Stimulated activated naive B cell treated with anti-CD40 and anti-IgM and Interleukin-4, amounts not matched to agents 10 μg/mL and 1 μg/mL and 100 μg/mL, for 72 hours (primary cell): ENCODE data around the gene MVB12A.
A peak's percentile ranks its signal among the peaks of the same experiment; 100 is the strongest.

ENCODE experiments used
- ATAC-seq, 2 donors: fragments of 150-1000 bp; cut with Tn5 transposase; replicated peaks; 2 replicates each; pipeline ENCODE4 v1.10.0; 2021; ENCODE audit warnings: moderate library complexity in 1 of 2
- DNase-seq: peaks from one replicate; pipeline ENCODE4 v3.0.0; 2021
- H3K27ac Mint-ChIP-seq: one replicate; pipeline ENCODE4 v1.8.0; 2022; ENCODE audit warnings: mild to moderate bottlenecking, mixed read lengths
- H3K27me3 Mint-ChIP-seq, 2 donors: one replicate each; pipeline ENCODE4 v1.8.0; 2022; ENCODE audit warnings: mixed read lengths in 2 of 2
- H3K36me3 Mint-ChIP-seq, 2 donors: one replicate each; pipeline ENCODE4 v1.8.0; 2022; ENCODE audit warnings: mixed read lengths in 2 of 2, mild to moderate bottlenecking in 1 of 2
- H3K4me1 Mint-ChIP-seq, 2 donors: one replicate each; pipeline ENCODE4 v1.8.0; 2022; ENCODE audit warnings: mixed read lengths in 2 of 2, mild to moderate bottlenecking in 1 of 2
- H3K4me3 Mint-ChIP-seq, 2 donors: one replicate each; pipeline ENCODE4 v1.8.0; 2022; ENCODE audit warnings: mild to moderate bottlenecking in 2 of 2, mixed read lengths in 2 of 2, moderate library complexity in 1 of 2
- H3K9me3 Mint-ChIP-seq, 2 donors: one replicate each; pipeline ENCODE4 v1.8.0; 2022; ENCODE audit warnings: mixed read lengths in 2 of 2, mild to moderate bottlenecking in 1 of 2

Gene MVB12A

DNA sequence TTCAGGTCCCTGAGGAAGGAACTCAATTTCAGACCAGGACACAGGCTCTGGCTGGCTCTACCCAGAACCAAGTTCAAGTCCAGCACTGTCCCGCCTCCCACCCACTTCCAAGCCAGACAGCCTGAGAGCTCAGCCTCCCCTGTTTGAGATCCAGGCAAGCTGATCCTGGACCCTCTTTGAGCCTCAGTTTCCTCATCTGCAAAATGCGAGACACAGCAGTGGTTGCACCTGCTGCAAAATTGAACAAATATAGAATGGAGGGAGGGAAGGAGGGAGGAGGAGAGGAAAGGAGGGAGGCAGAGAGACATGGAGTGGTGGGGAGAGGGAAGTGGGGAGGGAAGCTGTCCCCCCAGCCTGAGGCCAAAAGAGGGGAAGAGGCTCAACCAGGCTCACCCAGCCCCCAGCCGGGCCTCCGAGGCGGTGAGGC is 27.9 kb downstream of the MVB12A start:
- no peak overlapping the region for H3K27ac Mint-ChIP-seq
- peaks cover 19 to 34% of the 10 kb centered on the region in 2 donors for H3K27me3 Mint-ChIP-seq
- no peaks in the 10 kb centered on the region for H3K9me3 Mint-ChIP-seq
- peaks cover 4 to 12% of the 10 kb centered on the region in 2 donors for H3K4me1 Mint-ChIP-seq
- ATAC-seq (no peak), DNase-seq (no peak)
- H3K4me3 Mint-ChIP-seq = peak overlapping the region; percentile 6 to 40
- peaks cover 0 to 1% of the 10 kb centered on the region in 2 donors for H3K36me3 Mint-ChIP-seq

DNA sequence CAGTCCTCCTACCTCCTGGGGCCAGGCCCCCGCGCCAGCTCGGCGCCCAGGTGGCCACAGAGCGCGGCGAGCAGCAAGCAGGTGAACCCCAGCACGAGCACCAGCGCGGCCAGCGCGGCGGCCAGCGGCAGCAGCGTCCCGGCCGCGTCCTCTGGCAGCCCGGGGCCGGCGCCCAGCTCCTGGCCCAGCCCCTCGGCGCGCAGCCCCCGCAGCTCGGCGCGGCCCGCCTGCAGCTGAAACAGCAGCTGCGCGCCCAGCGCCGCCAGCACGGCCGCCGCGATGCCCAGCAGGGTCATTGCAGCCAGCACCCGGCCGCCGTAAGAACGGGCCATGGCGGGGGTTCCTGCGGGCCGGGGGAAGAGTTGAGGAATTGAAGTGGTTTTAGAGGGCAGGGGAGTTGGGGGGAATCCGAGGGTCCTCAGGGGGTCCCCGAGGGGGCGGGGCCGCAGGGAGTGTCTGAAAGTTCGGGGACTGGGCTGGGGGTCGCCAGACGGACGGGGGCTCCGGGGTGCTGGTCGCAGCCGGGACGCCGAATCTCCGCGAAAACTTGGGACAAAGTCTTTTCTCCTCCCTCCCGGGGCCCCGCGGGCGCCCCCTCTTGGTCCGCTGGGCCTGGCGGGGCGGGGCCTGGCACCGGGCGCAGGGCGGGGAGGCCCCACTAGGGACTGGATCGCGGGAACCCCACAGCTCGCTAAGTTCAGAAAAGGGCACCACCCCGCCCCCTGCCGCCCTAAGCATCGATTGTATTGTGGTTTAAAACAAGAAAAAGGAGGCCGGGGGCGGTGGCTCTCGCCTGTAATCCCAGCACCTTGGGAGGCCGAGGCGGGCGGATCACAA is 28.5 kb downstream of the MVB12A start, which contains the start of gene TMEM221:
TSS of gene TMEM221 (minus strand) at position 538 of the 837 bp plus-strand sequence. CDS start at position 332, 206 bp downstream.
- Mint-ChIP-seq H3K9me3 (peaks cover 2% of the 10 kb centered on the region in 2 donors), H3K4me3 (peak within 1 kb of the TSS; percentile 63 to 72), H3K27me3 (peaks cover 21 to 37% of the 10 kb centered on the region in 2 donors), H3K36me3 (peaks cover 1 to 2% of the 10 kb centered on the region in 2 donors), H3K4me1 (peaks cover 5 to 14% of the 10 kb centered on the region in 2 donors), H3K27ac (no peak within 1 kb of the TSS)
- peak; percentile 51 for DNase-seq
- ATAC-seq = peak; percentile 80 to 82

DNA sequence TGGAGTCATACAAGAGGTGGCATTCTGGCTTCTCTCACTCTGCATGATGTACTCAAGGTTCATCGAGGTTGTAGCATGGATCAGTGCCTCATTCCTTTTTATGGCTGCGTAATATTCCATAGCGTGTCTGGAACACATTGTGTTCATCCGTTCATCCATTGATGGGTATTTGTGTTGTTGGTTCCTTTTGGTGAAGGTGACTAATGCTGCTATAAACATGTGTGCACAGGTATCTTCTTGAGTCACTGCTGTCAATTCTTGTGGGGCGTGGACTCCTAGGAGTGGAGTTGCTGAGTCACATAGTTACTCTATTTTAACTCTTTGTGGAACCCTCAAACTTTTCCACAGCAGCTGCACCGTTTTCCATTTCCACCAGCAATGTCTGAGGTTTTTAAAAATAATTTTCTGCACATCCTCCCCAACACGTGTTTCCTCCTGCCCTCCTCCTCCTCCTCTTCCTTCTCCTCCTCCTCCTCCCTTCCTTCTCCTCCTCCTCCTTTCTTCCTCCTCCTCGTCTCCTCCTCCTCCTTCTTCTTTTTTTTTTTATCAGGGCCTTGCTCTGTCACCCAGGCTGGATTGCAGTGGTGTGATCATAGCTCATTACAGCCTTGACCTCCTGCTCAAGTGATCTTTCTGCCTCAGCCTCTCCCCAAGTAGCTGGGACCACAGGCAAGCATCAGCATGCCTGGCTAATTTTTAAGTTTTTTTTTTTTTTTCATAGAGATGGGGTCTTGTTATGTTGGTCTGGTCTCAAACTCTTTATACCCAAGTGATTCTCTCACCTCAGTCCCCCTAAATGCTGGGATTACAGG is 30.6 kb downstream of the MVB12A start:
- Mint-ChIP-seq H3K27ac (peak overlapping the region; percentile 79), H3K4me3 (peak overlapping the region; percentile 7 to 16), H3K27me3 (peaks cover 37 to 56% of the 10 kb centered on the region in 2 donors), H3K9me3 (peaks cover 3% of the 10 kb centered on the region in 2 donors), H3K4me1 (peaks cover 11 to 18% of the 10 kb centered on the region in 2 donors), H3K36me3 (peaks cover 3% of the 10 kb centered on the region in 2 donors)
- peak; percentile 20 for DNase-seq
- ATAC-seq = peak; percentile 62 to 68

DNA sequence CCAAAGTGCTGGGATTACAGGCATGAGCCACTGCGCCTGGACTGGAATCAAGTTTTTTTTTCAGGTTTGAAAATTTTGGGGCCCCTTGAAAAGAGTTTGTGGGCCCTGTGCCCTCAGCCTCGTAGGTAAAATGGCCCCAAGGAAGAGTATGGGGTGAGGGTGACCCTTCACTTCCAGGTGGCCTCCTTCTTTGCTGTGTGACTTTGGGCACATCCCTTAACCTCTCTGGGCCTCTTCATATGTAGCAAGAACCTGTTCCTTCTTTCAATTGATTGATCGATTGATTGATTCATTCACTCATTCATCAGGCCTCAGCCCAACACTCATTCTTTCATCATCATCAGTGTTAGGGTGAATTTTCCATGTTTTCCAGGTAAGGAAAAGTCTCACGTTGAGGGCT is 32.0 kb downstream of the MVB12A start:
- peaks cover 3% of the 10 kb centered on the region in 2 donors for H3K36me3 Mint-ChIP-seq

DNA sequence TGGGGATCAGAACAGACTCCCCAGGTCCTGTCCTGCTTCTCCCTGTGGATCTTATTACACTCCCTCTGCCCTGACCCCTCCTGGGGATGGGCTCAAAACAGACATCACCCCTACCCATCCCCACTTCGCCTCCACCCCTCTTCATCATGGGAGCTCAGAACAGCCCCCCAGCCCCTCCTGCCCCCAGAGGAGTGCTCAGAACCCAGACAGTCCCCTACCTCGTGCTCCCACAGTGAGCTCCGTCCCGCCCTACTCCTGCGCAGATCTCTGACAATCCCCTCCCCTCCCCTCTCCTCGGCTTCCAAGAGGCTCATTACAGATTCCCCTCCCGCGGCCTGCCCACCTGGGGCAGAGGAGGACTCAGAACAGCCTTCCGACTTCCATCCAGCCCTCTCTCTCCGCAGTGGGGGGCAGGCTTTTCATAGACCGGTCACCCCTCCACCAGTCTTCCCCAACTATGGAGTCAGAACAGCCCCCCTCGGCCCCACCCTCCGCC is 34.8 kb downstream of the MVB12A start:
- Mint-ChIP-seq H3K27ac (no peak overlapping the region), H3K27me3 (peaks cover 43 to 72% of the 10 kb centered on the region in 2 donors), H3K4me3 (no peak overlapping the region), H3K36me3 (peaks cover 3% of the 10 kb centered on the region in 2 donors), H3K9me3 (peaks cover 3% of the 10 kb centered on the region in 2 donors), H3K4me1 (peaks cover 11 to 18% of the 10 kb centered on the region in 2 donors)
- DNase-seq = no peak
- no peak for ATAC-seq

More for the DNA sequence above, 32.0 kb downstream of the MVB12A start:
- Mint-ChIP-seq H3K4me1 (peaks cover 11 to 18% of the 10 kb centered on the region in 2 donors), H3K27me3 (peaks cover 44 to 69% of the 10 kb centered on the region in 2 donors), H3K9me3 (peaks cover 3% of the 10 kb centered on the region in 2 donors), H3K27ac (no peak overlapping the region), H3K4me3 (no peak overlapping the region)
- DNase-seq = no peak
- no peak for ATAC-seq

DNA sequence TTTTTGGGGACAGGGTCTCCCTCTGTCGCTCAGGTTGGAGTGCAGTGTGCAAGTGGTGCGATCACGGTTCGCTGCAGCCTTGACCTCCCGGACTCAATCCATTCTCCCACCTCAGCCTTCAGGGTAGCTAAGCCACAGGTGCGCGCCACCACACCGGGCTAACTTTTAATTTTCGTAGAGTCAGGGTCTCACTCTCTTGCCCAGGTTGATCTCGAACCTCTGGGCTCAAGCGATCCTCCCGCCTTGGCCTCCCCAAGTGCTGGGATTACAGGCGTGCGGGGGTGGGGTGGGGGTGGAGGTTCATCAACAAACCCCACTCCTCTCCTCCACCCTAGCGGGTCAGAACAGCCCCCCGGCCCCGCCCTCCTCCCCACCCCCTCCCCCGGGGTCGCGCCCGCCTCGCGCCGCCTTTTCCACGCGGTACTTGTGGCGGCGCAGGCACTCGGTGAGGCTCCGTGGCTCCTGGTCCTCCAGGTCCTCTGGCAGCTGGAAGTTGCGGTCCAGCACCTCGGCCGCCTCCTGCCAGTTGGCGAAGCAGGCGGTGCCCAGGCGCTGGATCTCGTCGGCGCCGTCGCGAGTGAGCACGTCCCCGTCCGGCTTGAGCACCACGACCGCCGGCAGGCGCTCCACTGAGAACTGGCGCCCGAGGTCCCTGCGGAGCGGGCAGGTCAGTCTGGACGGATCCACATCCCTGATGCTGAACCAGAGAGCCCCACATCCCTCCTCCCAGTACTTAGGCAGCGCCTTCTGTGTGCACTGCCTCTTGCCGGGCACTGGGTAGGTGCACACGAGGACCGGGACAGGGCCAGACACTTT is 35.7 kb downstream of the MVB12A start:
- Mint-ChIP-seq H3K9me3 (peaks cover 3% of the 10 kb centered on the region in 2 donors), H3K4me3 (no peak overlapping the region), H3K4me1 (peaks cover 8 to 10% of the 10 kb centered on the region in 2 donors), H3K27me3 (peaks cover 41 to 69% of the 10 kb centered on the region in 2 donors), H3K36me3 (peaks cover 2 to 3% of the 10 kb centered on the region in 2 donors), H3K27ac (no peak overlapping the region)
- no peak for DNase-seq
- ATAC-seq = no peak

DNA sequence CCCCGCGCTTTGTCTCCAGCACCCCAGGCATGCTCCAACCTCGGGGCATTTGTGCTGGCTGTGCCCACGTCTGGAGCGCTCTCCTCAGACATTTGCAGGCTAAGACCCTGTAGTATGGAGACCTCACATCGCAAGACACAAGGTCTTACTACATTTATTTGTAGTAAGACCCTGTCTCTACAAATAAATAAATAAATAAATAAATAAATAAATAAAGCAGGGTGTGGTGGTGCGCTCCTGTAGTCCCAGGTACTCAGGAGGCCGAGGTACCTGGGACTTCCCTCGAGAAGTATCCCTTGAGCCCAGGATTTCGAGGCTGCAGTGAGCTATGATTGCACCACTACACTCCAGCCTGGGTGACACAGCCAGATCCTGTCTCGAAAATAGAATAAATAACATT is 36.3 kb downstream of the MVB12A start:
- H3K36me3 Mint-ChIP-seq = peaks cover 2 to 3% of the 10 kb centered on the region in 2 donors
- peaks cover 41 to 68% of the 10 kb centered on the region in 2 donors for H3K27me3 Mint-ChIP-seq
- peaks cover 3% of the 10 kb centered on the region in 2 donors for H3K9me3 Mint-ChIP-seq
- no peak overlapping the region for H3K27ac Mint-ChIP-seq
- H3K4me3 Mint-ChIP-seq = no peak overlapping the region
- ATAC-seq (no peak), DNase-seq (no peak)
- peaks cover 6 to 8% of the 10 kb centered on the region in 2 donors for H3K4me1 Mint-ChIP-seq

DNA sequence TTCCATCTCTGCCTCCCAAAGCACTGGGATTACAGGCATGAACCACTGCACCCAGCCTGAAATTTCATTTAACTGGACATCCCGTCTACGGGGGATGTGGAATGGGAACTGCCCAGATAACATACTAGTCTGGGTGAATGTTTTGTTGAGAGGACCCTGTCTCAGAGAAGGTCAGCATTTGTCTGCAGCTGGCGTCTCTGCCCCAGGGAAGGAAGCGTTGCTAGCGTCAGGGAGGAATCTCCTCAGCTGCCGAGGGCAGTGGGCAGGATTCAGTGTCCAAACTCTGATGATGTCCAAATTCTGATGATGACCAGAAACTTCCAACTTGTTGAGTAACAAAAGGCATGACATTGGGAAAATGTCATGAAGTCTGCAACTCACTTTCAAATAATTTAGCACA is 37.8 kb downstream of the MVB12A start:
- H3K4me1 Mint-ChIP-seq = peaks cover 6 to 8% of the 10 kb centered on the region in 2 donors
- H3K27me3 Mint-ChIP-seq = peaks cover 37 to 71% of the 10 kb centered on the region in 2 donors

DNA sequence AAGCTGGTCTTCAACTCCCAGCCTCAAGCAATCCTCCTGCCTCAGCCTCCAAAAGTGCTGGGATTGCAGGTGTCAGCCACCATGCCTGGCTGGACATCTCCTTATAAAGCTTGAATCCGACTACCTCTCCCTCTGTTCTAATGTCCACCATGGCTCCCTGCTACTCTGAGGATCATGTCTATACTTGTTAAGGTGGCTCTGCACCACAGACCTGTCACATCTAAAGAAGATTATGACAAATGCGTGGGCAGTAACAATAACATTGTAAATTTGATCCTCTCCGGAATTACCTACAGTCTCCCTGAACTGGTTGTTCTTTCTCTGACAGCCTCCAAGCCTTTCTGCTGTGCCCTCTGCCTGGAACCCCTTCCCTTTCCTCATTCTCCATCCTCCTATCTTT is 39.1 kb downstream of the MVB12A start:
- Mint-ChIP-seq H3K4me3 (no peak overlapping the region), H3K27ac (no peak overlapping the region), H3K27me3 (peaks cover 31 to 62% of the 10 kb centered on the region in 2 donors), H3K9me3 (no peaks in the 10 kb centered on the region), H3K36me3 (no peaks in the 10 kb centered on the region), H3K4me1 (peaks cover 0 to 5% of the 10 kb centered on the region in 2 donors)
- DNase-seq (no peak), ATAC-seq (no peak)

More for the DNA sequence above, 37.8 kb downstream of the MVB12A start:
- Mint-ChIP-seq H3K27ac (no peak overlapping the region), H3K4me3 (no peak overlapping the region), H3K36me3 (peaks cover 2 to 3% of the 10 kb centered on the region in 2 donors), H3K9me3 (peaks cover 3% of the 10 kb centered on the region in 2 donors)
- ATAC-seq (no peak), DNase-seq (no peak)

DNA sequence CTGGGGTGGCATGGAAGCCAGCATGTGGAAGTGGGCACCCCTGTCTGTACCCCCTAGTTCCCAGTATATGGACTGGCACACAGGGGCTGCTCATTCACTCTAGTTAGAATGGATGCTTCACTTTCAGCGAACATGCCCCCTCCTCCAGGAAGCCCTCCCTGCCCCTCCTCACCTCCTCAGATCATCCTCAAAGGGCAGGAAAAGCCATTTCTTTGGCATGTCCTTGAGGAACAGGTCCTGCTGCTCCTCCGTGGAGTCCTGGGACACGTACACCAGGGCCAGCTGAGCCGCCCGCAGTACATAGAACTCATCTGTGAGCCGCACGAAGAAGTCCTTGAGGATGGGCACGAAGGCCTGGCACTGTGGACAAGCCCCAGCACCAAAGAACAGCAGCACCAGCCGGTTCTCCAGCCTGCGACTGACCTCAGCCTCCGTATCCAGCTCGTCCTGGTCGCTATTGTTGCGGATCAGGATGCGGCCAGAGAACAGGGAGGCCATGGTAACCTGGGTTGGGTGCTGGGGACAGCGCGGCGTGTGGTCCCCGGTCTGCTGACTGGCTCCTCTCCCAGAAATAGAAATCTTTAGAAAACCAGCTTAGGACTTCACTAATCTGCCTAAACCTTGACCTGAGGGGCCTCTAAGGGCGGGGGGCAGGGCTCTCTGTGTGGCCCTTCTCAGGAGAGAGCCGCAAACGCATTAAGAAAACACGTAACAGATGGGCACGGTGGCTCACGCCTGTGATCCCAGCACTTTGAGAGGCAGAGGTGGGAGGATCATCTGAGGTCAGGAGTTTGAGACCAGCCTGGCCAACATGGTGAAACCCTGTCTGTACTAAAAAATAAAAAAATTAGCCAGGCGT is 40.8 kb downstream of the MVB12A start, which contains the start of gene NXNL1:
TSS of gene NXNL1 (minus strand) at position 555 of the 859 bp plus-strand sequence. CDS start at position 498, 57 bp downstream.
- H3K27me3 Mint-ChIP-seq = peaks cover 19 to 50% of the 10 kb centered on the region in 2 donors
- no peak within 1 kb of the TSS for H3K4me3 Mint-ChIP-seq
- no peaks in the 10 kb centered on the region for H3K9me3 Mint-ChIP-seq
- H3K27ac Mint-ChIP-seq = no peak within 1 kb of the TSS
- no peaks in the 10 kb centered on the region for H3K36me3 Mint-ChIP-seq
- peaks cover 0 to 3% of the 10 kb centered on the region in 2 donors for H3K4me1 Mint-ChIP-seq
- ATAC-seq (no peak), DNase-seq (no peak)

DNA sequence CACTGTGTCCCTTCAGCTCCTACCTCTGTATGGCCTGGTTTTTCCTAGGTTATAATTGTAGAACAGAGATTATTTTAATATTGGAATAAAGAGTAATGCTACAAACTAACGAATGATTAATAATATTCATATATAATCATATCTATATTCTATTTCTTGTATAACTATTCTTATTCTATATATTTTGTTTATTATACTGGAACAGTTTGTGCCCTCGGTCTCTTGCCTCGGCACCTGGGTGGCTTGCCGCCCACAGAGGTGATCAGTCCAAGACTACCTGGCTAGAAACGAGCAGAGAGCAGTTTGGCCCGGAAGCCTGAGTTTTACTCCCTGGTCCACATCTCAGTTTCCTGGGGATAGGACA is 46.6 kb downstream of the MVB12A start:
- no peak overlapping the region for H3K4me3 Mint-ChIP-seq
- DNase-seq = no peak
- no peak for ATAC-seq
- H3K4me1 Mint-ChIP-seq = peaks cover 31 to 43% of the 10 kb centered on the region in 2 donors
- H3K27me3 Mint-ChIP-seq = peaks cover 4 to 10% of the 10 kb centered on the region in 2 donors
- no peaks in the 10 kb centered on the region for H3K36me3 Mint-ChIP-seq
- no peaks in the 10 kb centered on the region for H3K9me3 Mint-ChIP-seq
- H3K27ac Mint-ChIP-seq = no peak overlapping the region

DNA sequence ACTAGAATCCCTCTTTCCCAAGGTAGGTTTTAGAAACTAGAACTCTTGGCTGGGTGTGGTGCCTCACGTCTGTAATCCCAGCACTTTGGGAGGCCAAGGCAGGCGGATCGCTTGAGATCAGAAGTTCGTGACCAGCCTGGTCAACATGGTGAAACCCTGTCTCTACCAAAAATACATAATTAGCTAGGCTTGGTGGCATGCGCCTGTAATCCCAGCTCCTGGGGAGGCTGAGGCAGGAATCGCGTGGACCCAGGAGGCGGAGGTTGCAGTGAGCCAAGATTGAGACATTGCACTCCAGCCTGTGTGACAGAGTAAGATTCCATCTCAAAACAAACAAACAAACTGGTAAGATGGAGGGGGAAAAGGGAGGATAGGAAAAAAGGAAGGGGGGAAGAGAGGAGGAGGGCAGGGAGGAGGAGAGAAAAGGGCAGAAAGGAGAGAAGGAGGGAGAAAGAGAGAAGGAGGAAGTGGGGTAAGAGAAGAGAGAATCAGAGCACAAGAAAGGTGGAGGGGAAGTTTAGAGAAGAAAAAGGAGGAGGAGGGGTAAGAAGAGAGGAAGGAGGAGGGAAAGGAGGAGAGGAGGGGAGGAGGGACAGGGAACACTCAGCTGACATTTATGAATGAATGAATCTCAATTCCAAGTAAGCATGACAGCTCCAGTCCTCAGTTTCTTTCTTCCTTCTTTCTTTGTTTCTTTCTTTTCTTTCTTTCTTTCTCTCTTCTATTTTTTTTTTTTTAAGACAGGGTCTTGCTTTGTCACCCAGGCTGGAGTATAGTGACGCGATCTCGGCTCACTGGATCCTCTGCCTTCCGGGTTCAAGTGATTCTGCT is 47.8 kb downstream of the MVB12A start:
- Mint-ChIP-seq H3K9me3 (no peaks in the 10 kb centered on the region), H3K27me3 (peaks cover 4 to 7% of the 10 kb centered on the region in 2 donors), H3K4me1 (peaks cover 31 to 49% of the 10 kb centered on the region in 2 donors), H3K36me3 (no peaks in the 10 kb centered on the region), H3K27ac (no peak overlapping the region), H3K4me3 (no peak overlapping the region)
- no peak for ATAC-seq
- no peak for DNase-seq
